ENCODE data around the gene UBAC1.

GRCh38 chr9:135919318-135919890 is 41.8 kb downstream of the UBAC1 start:
- TF ChIP-seq POLR2AphosphoS5 (IDR thresholded peaks at IDR 0.05; ENCODE audit: borderline replicate concordance, low read depth, low read length), result no peak; the same call in 1 of the 2 replicates
- no peak for TF ChIP-seq EZH2 (IDR thresholded peaks at IDR 0.05)
- TF ChIP-seq FOXP2 (optimal IDR thresholded peaks at IDR 0.05; ENCODE audit: control extremely low read depth, extremely low read length, insufficient read depth), result no peak

Measured in SK-N-MC (cell line).